ENCODE measurements around the gene SOAT1.
A peak's percentile ranks its signal among the peaks of the same experiment; 100 is the strongest.
"Not testable (repeated sequence)": the region's sequence is repeated elsewhere in the genome, so short reads cannot be mapped to it uniquely, and the experiment has no call there.

The SOAT1 gene

DNA sequence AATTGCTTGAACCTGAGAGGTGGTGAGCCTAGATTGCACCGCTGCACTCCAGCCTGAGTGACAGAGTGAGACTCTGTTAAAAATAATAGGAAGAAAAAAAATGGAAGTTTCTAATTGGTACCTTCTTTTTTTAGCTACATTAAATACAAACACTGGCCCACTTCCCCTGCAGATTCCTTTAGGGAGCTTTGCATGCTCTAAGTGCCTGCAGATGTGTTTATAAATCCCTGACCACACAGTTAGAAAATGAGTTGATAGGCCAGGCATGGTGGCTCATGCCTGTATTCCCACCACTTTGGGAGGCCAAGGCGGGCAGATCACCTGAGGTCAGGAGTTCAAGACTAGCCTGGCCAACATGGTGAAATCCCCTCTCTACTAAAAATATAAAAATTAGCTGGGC lies 68.0 kb downstream of the SOAT1 start:
- not testable (repeated sequence) for DNase-seq

DNA sequence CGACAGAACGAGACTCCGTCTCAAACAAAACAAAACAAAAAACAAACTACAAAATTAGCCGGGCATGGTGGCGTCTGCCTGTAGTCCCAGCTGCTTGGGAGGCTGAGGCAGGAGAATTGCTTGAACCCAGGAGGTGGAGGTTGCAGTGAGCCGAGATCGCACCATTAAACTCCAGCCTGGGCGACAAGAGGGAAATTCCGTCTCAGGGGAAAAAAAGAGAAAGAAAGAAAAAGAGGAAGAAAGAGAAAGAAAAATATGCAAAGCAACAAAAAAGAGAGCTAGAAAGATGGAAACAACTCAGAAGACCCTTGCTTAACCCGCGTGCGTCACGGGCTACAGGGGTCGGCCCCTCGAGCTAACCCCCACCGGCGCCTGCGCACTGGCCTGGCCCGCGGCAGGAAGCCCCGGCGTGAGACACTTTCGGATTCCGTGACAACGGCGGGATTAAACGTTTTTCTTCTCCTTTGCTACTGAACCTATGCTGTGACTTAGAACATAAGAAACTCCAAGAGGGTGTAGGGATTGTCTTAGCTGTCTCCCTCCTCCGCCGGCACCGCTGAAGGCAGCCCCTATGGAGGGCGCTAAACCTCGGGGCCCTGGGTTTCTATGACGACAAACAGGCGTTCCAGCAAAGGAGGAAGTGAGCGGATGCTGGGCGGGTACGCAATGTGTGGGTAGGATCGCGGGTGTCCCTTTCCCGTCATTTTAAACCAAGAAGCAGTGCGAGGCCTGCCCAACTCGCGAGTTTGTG lies 71.9 kb downstream of the SOAT1 start, which contains the start of gene AXDND1:
Gene AXDND1 (plus strand): TSS at position 630 of the 751 bp plus-strand sequence. CDS start 539 bp downstream, outside the sequence.
- peak; percentile 94 for DNase-seq

DNA sequence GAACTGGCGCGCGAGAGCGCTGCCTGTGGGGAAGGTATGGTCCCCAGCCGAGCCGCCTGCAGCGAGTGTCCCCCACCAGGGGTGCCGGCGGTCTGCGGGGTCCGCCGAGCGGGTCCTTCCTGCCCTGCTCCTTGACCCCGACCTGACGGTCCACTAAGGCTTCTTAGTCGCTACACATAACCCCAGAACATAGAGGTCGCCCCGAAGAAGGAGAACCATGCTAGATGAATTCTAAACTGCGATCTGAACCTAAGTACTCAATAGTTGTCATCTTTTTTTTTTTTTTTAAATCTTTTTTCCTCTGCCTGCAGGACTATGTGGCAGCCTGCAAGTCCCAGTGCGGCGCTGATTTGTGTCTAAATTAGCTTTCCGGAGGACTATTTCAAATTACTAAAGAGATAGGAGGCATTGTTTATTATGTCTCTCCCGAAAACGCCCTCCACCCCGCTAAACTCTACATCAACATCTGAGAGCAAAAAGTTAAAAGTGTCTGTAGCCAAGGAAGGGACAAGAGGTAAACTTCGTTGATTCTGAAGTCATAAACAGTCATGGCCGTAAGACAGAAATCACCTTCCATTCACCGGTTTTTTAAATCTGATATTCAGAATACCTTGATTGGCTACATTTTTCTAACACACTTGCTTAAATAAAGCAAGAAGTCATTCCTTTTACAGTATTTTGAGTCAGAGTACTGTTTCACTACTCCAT lies 72.7 kb downstream of the SOAT1 start:
- peak; percentile 25 for DNase-seq

DNA sequence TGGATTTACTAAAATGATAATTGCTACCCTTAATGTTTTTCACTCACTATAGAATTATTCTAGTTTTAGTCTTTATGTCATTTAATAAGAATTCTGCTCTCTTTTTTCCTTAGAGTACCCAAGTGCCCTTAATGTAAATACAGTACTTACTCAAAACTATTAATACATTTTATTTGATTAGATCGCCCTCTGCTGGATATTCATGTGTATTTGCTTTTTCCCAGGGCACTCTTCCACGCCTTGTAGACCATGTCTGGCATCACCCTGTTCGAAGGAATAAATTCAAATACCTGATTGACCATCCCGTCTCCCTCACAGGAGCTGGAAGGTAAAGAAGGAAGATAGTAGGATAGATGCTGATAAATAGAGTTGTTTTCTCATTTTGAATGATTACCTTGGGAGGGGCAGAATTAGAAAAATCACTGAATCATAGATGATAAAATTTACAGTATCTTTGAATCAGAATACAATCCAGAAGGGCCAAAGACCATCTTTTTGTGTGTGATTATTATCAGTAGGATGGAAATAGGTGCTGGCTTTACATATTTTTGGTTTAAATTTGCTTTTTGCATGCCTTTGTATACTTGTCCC lies 76.2 kb downstream of the SOAT1 start:
- peak; percentile 88 for DNase-seq

DNA sequence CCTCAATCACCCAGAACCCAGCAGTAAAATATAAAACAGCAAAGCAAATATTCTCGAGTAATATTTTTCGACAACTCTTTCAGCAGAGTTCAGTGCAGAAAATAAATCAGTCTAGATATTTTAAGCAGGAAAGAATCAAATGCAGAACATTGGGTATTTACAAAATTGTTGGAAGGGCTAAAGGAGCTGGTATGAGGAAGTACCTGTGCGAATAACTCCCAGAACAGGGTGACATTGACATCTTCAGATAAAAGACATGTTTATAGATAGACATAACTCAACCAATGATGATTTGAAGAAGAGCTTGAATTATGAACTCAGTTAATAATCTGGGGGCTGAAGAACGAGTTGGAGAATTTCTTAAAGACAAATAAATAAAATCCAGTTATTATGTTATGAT lies 78.6 kb downstream of the SOAT1 start:
- DNase-seq, result no peak

DNA sequence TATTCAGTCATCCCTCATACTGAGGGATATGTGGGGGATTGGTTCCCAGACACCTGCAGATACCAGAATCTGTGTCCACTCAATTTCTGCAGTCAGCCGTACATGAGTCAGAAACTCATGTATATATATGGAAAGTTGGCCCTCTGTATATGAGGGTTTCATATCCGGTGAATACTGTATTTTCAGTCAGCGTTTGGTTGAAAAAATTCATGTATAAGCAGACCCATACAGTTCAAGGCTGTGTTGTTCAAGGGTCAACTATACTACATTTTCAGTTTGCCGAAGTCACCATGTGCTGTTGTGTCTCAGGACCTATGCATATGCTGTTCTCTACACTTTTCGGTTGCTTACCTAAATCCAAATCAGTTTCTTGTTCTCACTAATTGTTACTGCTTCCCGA lies 82.6 kb downstream of the SOAT1 start:
- no peak for DNase-seq

DNA sequence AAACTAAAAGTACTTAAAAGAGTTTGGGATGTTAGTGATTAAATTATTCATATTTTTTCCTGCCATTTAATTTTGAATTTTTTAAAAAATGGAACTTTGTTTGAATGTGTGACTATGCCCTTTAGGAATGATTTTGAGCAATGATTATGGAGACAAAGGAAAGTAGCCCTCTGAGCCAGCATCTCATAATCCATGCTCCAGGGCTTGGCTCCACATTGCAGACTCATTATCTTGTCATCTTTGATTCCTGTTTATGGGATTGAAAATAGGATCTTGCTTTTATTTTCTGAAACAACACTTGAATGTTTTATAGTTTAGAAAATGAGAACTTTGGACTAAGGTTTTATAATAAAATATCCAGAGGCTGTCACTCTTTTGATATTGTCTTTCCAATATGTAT lies 86.7 kb downstream of the SOAT1 start:
- DNase-seq, result no peak

DNA sequence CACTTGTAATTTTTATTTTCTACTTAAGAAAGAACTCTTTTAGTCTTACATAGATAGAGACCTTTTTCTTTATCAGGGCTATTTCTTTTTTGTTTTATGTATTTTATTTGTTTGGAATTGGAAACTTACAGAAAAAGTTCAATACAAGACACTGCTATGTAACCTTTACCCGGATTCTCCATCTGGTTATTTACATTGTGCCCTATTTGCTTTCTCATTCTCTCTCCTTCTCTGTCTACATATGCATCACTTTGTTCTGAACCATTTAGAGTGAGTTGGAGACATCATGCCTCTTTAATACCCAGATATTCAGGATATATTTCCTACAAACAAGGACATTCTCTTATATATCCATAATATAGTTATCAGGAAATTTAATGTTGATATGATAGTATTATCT lies 90.4 kb downstream of the SOAT1 start:
- DNase-seq, result no peak

DNA sequence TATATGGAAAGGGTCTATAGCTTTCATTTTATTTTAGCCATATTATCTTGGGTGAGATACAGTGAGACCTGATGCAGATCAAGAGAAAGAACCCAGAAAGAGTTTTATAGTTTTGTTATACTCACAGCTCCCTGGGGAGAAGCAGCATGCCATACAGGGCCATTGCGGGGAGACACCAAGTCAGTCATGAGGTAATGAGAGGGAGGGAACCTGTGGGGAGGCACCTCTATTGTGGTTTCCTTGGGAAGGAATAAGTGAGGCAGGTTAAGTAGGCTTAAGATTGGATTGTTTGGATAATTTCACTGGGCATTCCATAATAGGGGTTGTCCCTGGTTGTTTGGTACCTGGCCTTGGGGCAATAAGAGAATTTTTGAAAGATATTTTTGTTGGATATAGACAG lies 91.9 kb downstream of the SOAT1 start:
- DNase-seq, result no peak

DNA sequence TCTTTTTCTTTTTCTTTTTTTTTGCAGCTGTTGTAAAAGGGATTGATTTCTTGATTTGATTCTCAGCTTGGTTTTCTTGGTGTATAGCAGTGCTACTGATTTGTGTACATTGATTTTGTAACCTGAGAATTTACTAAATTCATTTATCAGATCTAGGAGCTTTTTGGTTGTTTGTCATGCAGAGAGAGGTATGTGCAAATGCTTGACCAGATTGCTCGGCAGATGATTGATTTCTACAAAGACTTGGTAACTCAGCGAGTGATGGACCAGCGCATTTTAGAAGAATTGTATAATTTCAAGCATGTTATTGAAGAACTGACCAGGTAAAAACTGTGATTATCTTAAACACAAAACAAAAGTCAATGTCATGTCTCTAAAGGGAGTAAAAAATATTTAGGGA lies 100.1 kb downstream of the SOAT1 start:
- DNase-seq, result no peak

DNA sequence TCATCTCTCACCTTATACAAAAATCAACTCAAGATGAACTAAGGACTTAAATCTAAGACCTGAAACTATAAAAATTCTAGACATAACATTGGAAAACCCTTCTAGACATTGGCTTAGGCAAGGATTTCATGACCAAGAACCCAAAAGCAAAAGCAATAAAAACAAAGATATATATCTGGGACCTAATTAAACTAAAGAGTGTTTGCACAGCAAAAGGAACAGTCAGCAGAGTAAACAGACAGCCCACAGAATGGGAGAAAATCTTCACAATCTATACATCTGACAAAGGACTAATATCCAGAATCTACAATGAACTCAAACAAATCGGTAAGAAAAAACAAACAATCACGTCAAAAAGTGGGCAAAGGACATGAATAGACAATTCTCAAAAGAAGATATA lies 105.8 kb downstream of the SOAT1 start:
- DNase-seq, result not testable (repeated sequence)

Data from suppressor macrophage treated with lipopolysaccharide for 4 hours (primary cell).